ENCODE measurements around the gene VSIG10.

Gene VSIG10

DNA sequence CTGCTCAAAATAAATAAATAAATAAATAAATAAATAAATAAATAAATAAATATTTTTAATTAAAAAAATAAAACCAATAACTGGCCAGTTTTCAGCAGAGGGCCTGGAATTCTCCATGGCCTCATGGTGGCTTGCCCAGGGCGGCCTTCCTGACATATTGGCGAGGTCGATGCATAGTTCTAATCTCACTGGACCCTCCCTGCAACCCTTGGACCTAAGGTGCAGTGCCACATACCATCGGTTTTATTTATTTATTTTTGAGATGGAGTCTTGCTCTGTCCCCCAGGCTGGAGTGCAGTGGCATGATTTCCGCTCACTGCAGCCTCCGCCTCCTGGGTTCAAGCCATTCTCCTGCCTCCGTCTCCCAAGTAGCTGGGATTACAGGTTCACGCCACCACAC, 3.9 kb upstream of the VSIG10 start:
- Histone ChIP-seq H3K4me1 (ENCODE audit: low read depth, poor library complexity, severe bottlenecking) (no peaks in the 10 kb centered on the region), H3K9ac (no peak overlapping the region), H3K4me2 (no peak overlapping the region), H3K27ac (no peak overlapping the region), H2AFZ (ENCODE audit: low read depth) (no peak overlapping the region), H3K27me3 (ENCODE audit: insufficient read depth, low read depth) (no peaks in the 10 kb centered on the region; the same call in 1 of the 2 replicates), H3K36me3 (ENCODE audit: insufficient read depth) (no peaks in the 10 kb centered on the region), H3K79me2 (ENCODE audit: insufficient read depth, low read depth) (no peaks in the 10 kb centered on the region), H4K20me1 (ENCODE audit: insufficient read depth) (no peaks in the 10 kb centered on the region), H3K4me3 (IDR thresholded peaks at IDR 0.05; ENCODE audit: insufficient read depth, low read depth, low read length) (no peak overlapping the region)
- TF ChIP-seq, protein P1, sequence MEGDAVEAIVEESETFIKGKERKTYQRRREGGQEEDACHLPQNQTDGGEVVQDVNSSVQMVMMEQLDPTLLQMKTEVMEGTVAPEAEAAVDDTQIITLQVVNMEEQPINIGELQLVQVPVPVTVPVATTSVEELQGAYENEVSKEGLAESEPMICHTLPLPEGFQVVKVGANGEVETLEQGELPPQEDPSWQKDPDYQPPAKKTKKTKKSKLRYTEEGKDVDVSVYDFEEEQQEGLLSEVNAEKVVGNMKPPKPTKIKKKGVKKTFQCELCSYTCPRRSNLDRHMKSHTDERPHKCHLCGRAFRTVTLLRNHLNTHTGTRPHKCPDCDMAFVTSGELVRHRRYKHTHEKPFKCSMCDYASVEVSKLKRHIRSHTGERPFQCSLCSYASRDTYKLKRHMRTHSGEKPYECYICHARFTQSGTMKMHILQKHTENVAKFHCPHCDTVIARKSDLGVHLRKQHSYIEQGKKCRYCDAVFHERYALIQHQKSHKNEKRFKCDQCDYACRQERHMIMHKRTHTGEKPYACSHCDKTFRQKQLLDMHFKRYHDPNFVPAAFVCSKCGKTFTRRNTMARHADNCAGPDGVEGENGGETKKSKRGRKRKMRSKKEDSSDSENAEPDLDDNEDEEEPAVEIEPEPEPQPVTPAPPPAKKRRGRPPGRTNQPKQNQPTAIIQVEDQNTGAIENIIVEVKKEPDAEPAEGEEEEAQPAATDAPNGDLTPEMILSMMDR (conservative IDR thresholded peaks at IDR 0.05; ENCODE audit: low read depth, low read length): no peak

DNA sequence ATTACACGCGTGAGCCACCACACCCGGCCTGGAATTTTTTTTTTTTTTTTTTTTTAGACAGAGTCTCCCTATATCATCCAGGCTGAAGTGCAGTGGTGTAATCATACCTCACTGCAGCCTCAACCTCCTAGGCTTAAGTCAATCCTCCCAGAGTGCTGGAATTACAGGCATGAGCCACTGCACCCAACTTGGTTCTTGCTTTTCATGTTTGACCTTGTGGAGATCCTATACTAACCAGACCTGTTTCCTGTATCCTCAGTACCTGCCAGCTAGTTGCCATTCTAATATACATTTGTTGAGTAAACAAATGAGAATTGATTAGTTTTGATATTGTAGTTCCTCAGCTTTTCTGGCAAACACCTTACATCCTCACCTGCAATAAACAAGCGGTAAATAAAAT, 3.2 kb upstream of the VSIG10 start:
- TF ChIP-seq, protein P1 (conservative IDR thresholded peaks at IDR 0.05; ENCODE audit: low read depth, low read length): no peak
- no peaks in the 10 kb centered on the region; the same call in 1 of the 2 replicates for H3K27me3 ChIP-seq (ENCODE audit: insufficient read depth, low read depth)
- no peaks in the 10 kb centered on the region for H4K20me1 ChIP-seq (ENCODE audit: insufficient read depth)
- H3K4me1 ChIP-seq (ENCODE audit: low read depth, poor library complexity, severe bottlenecking): no peaks in the 10 kb centered on the region
- no peak overlapping the region for H3K4me2 ChIP-seq
- H3K9ac ChIP-seq: no peak overlapping the region
- H3K4me3 ChIP-seq (IDR thresholded peaks at IDR 0.05; ENCODE audit: insufficient read depth, low read depth, low read length): no peak overlapping the region
- no peak overlapping the region for H2AFZ ChIP-seq (ENCODE audit: low read depth)
- H3K27ac ChIP-seq: no peak overlapping the region
- H3K79me2 ChIP-seq (ENCODE audit: insufficient read depth, low read depth): no peaks in the 10 kb centered on the region
- H3K36me3 ChIP-seq (ENCODE audit: insufficient read depth): no peaks in the 10 kb centered on the region

DNA sequence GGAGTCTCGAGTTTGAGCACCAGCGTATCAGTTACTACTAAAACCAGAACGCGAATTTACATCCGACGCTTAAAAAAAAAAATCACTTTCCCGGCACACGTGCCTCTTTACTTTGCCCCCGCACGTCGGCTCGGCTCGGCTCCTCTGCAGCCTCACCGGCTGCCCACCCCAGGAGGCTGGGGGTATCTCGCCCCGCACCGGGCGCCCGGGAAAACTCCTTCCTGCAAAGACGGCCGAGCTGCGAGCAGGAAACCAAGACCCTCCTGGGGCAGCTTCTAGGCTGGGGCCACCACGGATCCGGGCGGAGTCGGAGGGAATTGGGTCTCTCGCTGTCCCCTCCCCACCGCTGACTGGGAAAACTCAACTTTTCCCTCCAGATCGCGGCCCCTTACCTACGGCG, 610 bp downstream of the VSIG10 start:
- no peak overlapping the region; the same call in 1 of the 2 replicates for H3K4me2 ChIP-seq
- no peak overlapping the region for H3K27ac ChIP-seq
- no peaks in the 10 kb centered on the region for H3K36me3 ChIP-seq (ENCODE audit: insufficient read depth)
- no peak overlapping the region for H3K4me3 ChIP-seq (IDR thresholded peaks at IDR 0.05; ENCODE audit: insufficient read depth, low read depth, low read length)
- no peaks in the 10 kb centered on the region; the same call in 1 of the 2 replicates for H3K27me3 ChIP-seq (ENCODE audit: insufficient read depth, low read depth)
- TF ChIP-seq, protein P1 (conservative IDR thresholded peaks at IDR 0.05; ENCODE audit: low read depth, low read length): no peak
- no peak overlapping the region for H3K9ac ChIP-seq
- H3K4me1 ChIP-seq (ENCODE audit: low read depth, poor library complexity, severe bottlenecking): no peaks in the 10 kb centered on the region
- peak overlapping the region; percentile 54; the same call in 1 of the 2 replicates for H2AFZ ChIP-seq (ENCODE audit: low read depth)
- no peaks in the 10 kb centered on the region for H4K20me1 ChIP-seq (ENCODE audit: insufficient read depth)
- H3K79me2 ChIP-seq (ENCODE audit: insufficient read depth, low read depth): no peaks in the 10 kb centered on the region

DNA sequence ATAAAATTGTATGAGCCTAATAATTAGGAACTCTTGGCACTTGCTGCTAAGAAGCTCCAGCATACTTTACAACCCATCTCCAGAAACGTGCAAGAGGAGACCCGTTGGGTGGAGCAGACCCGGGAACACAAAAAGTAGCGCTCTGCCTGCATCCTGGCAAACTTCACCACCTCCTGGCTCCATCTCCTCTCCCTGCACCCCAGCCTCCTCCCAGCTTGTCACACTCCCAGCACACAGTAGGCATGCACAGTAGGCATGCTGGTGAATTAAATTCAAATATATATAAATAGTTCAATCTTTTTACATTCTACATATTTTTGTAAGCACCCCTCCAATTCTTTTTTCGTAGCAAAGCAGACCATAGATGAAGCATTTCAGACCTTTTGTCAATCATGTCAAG, 1.2 kb downstream of the VSIG10 start:
- TF ChIP-seq, protein P1 (conservative IDR thresholded peaks at IDR 0.05; ENCODE audit: low read depth, low read length): no peak
- no peaks in the 10 kb centered on the region for H3K4me1 ChIP-seq (ENCODE audit: low read depth, poor library complexity, severe bottlenecking)
- H3K27me3 ChIP-seq (ENCODE audit: insufficient read depth, low read depth): no peaks in the 10 kb centered on the region; the same call in 1 of the 2 replicates
- no peak overlapping the region for H2AFZ ChIP-seq (ENCODE audit: low read depth)
- H3K9ac ChIP-seq: no peak overlapping the region
- no peak overlapping the region for H3K27ac ChIP-seq
- no peaks in the 10 kb centered on the region for H4K20me1 ChIP-seq (ENCODE audit: insufficient read depth)
- H3K79me2 ChIP-seq (ENCODE audit: insufficient read depth, low read depth): no peaks in the 10 kb centered on the region
- no peaks in the 10 kb centered on the region for H3K36me3 ChIP-seq (ENCODE audit: insufficient read depth)
- no peak overlapping the region for H3K4me3 ChIP-seq (IDR thresholded peaks at IDR 0.05; ENCODE audit: insufficient read depth, low read depth, low read length)
- no peak overlapping the region; the same call in 1 of the 2 replicates for H3K4me2 ChIP-seq

All from KMS-11 (cell line).